SH-SY5Y (cell line): ENCODE results near the gene RHBDL1.

Source experiments
- GATA2 ChIP-seq: IDR thresholded peaks from 2 replicates; pipeline ENCODE4 v1.6.1; 2011; ENCODE audit warnings: mild to moderate bottlenecking, low read depth, low read length
- GATA3 ChIP-seq: IDR thresholded peaks from 2 replicates; pipeline ENCODE4 v1.6.1; 2011; ENCODE audit warnings: low read depth, mild to moderate bottlenecking, low read length, moderate library complexity

GRCh38 chr16:679814-680624, 4.5 kb downstream of the RHBDL1 start, which contains the start of gene STUB1:
- TF ChIP-seq GATA3 (no peak), GATA2 (no peak)
